ENCODE data around the gene SAP30BP. TPM values are rescaled to one million over a fixed set of nuclear protein-coding genes. Genes with fewer than 3 reads are reported as not detected.
"Not testable (repeated sequence)": the region's sequence is repeated elsewhere in the genome, so short reads cannot be mapped to it uniquely, and the experiment has no call there.

Gene SAP30BP
- total RNA-seq, 1 donor from 2014 or later, result 107 TPM

- ATAC-seq, result peak; percentile 88
- intact Hi-C loops (cut with DNase I), result loop anchor here (5.0 kb wide), 1 partner anchor 114 kb away; no protein-coding TSS in a partner anchor
- DNase-seq (ENCODE audit: low spot score), result peak; percentile 94
These were observed 34.2 kb upstream of the SAP30BP start, which contains the start of gene SMIM5 for GRCh38 chr17:75632863-75633485. Gene SMIM5 (plus strand): TSS chr17:75633434. CDS start chr17:75640202, 6,768 bp downstream.

- DNase-seq (ENCODE audit: low spot score), result peak; percentile 94
- intact Hi-C loops (cut with DNase I), result loop anchor here (5.0 kb wide), 1 partner anchor 114 kb away; no protein-coding TSS in a partner anchor
- ATAC-seq, result peak; percentile 84
These were observed 33.4 kb upstream of the SAP30BP start for GRCh38 chr17:75633486-75634375.

GRCh38 chr17:75634376-75634740 is 32.8 kb upstream of the SAP30BP start:
- DNase-seq (ENCODE audit: low spot score), result no peak
- ATAC-seq, result no peak
- intact Hi-C loops (cut with DNase I), result loop anchor here (5.0 kb wide), 1 partner anchor 113 kb away; no protein-coding TSS in a partner anchor

- DNase-seq (ENCODE audit: low spot score) (no peak), ATAC-seq (no peak)
- intact Hi-C loops (cut with DNase I), result loop anchor here (5.0 kb wide), 1 partner anchor 112 kb away; no protein-coding TSS in a partner anchor
These were observed 32.2 kb upstream of the SAP30BP start for GRCh38 chr17:75634754-75635609.

GRCh38 chr17:75635610-75636202 is 31.4 kb upstream of the SAP30BP start:
- DNase-seq (ENCODE audit: low spot score) (no peak), ATAC-seq (no peak)
- intact Hi-C loops (cut with DNase I), result no loop called here

GRCh38 chr17:75636381-75637142 is 30.6 kb upstream of the SAP30BP start:
- no peak for DNase-seq (ENCODE audit: low spot score)
- ATAC-seq, result no peak
- intact Hi-C loops (cut with DNase I), result no loop called here

- intact Hi-C loops (cut with DNase I), result no loop called here
- DNase-seq (ENCODE audit: low spot score), result no peak
- no peak for ATAC-seq
These were observed 30.0 kb upstream of the SAP30BP start for GRCh38 chr17:75637143-75637538.

- intact Hi-C loops (cut with DNase I), result no loop called here
- no peak for DNase-seq (ENCODE audit: low spot score)
- ATAC-seq, result no peak
These were observed 29.6 kb upstream of the SAP30BP start for GRCh38 chr17:75637551-75637950.

- intact Hi-C loops (cut with DNase I); DNase-seq (ENCODE audit: low spot score); ATAC-seq: not testable (repeated sequence)
These were observed 29.1 kb upstream of the SAP30BP start for GRCh38 chr17:75638039-75638438.

GRCh38 chr17:75638893-75639292 is 28.2 kb upstream of the SAP30BP start:
- ATAC-seq (no peak), DNase-seq (ENCODE audit: low spot score) (no peak)
- intact Hi-C loops (cut with DNase I), result no loop called here

GRCh38 chr17:75639327-75639726 is 27.8 kb upstream of the SAP30BP start:
- no peak for DNase-seq (ENCODE audit: low spot score)
- no peak for ATAC-seq
- intact Hi-C loops (cut with DNase I), result no loop called here

- intact Hi-C loops (cut with DNase I), result no loop called here
- no peak for ATAC-seq
- DNase-seq (ENCODE audit: low spot score), result no peak
These were observed 27.2 kb upstream of the SAP30BP start for GRCh38 chr17:75639771-75640555.

- DNase-seq (ENCODE audit: low spot score) (no peak), ATAC-seq (no peak)
- intact Hi-C loops (cut with DNase I), result no loop called here
These were observed 26.5 kb upstream of the SAP30BP start for GRCh38 chr17:75640556-75641119.

- no peak for ATAC-seq
- DNase-seq (ENCODE audit: low spot score), result no peak
- intact Hi-C loops (cut with DNase I), result no loop called here
These were observed 25.8 kb upstream of the SAP30BP start for GRCh38 chr17:75641343-75641742.

- ATAC-seq (no peak), DNase-seq (ENCODE audit: low spot score) (no peak)
- intact Hi-C loops (cut with DNase I), result no loop called here
These were observed 24.9 kb upstream of the SAP30BP start for GRCh38 chr17:75642182-75642783.

- ATAC-seq (no peak), DNase-seq (ENCODE audit: low spot score) (no peak)
- intact Hi-C loops (cut with DNase I), result no loop called here
These were observed 24.1 kb upstream of the SAP30BP start for GRCh38 chr17:75642784-75643642.

Measured in sciatic nerve (tissue), 2 donors.